ENCODE results near the gene SLC7A1. TPM values are rescaled to one million over a fixed set of nuclear protein-coding genes. Genes with fewer than 3 reads are reported as not detected.

The SLC7A1 gene
- polyA plus RNA-seq, 2 of the 4 experiments (the other 2 are of a cell fraction) = 19.9 to 24.8 TPM

- TF ChIP-seq GATA3 (IDR thresholded peaks at IDR 0.05; ENCODE audit: borderline replicate concordance) = no peak
- no peak for TF ChIP-seq JUNB (IDR thresholded peaks at IDR 0.05)
Observed at GRCh38 chr13:29571876-29572570, 23.5 kb downstream of the SLC7A1 start (continued).

- Histone ChIP-seq H3K4me2 (no peak overlapping the region), H3K4me3 (no peak overlapping the region), H3K4me1 (peaks cover 17% of the 10 kb centered on the region; the same call in 2 of the 3 replicates), H3K27ac (no peak overlapping the region), H3K9me3 (no peaks in the 10 kb centered on the region)
- DNase-seq (ENCODE audit: low read depth in 1 of 2, low spot score in 1 of 2) (no peak), FAIRE-seq (no peak), ATAC-seq (no peak)
- TF ChIP-seq RNF2 (IDR thresholded peaks at IDR 0.05; ENCODE audit: borderline replicate concordance, low read depth) = no peak
- 91% methylated on average over 15 of the region's 15 CpGs for WGBS (ENCODE audit: missing lambda C conversion rate)
- ChIA-PET CTCF (no interaction called here), POLR2A (no interaction called here)
Observed at GRCh38 chr13:29570051-29570654, 25.3 kb downstream of the SLC7A1 start.

DNA sequence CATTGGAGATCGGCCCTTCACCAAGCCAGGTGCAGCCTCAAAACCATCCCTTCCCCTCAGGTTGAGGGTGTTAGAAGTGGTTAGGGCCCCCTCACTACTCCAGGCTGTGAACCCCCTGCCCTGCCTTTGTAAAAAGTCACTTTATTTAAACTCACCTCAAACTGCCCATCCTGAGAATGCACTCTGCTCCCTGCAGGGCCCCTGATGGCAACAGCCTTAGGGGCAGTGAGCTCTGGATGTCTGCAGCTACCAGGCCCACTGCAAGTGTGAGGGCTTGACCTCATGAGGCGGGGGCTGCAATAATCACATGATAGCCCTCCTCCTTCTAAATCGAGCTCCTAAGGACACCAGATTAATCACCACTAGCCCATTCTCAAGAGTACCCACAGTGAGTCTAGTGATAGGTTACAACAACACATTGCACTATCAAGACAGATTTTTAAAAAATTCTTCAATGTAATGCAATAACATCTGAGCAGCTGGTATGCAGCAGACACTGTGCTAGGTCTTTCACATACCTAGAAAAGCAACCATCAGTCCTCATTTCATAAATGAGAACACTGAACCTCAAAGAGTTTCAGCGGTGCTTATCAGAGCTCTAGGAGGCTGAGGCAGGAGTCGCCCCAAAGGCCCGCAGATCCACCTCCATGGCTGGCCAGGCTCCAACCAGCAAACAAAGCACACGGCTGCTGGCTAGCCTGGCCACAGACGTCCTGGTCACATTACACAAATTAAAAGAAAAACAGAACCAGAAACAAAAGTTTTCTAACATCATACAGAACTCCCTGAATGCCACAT, 26.0 kb downstream of the SLC7A1 start:
- no peak for TF ChIP-seq MAFK (IDR thresholded peaks at IDR 0.05; ENCODE audit: partially characterized antibody)
- TF ChIP-seq BHLHE40 (IDR thresholded peaks at IDR 0.05; ENCODE audit: low read depth, low read length) = no peak
- TF ChIP-seq ELK1 (IDR thresholded peaks at IDR 0.05; ENCODE audit: low read depth, low read length) = no peak
- TF ChIP-seq HES2 (IDR thresholded peaks at IDR 0.05) = no peak
- TF ChIP-seq, protein P1, sequence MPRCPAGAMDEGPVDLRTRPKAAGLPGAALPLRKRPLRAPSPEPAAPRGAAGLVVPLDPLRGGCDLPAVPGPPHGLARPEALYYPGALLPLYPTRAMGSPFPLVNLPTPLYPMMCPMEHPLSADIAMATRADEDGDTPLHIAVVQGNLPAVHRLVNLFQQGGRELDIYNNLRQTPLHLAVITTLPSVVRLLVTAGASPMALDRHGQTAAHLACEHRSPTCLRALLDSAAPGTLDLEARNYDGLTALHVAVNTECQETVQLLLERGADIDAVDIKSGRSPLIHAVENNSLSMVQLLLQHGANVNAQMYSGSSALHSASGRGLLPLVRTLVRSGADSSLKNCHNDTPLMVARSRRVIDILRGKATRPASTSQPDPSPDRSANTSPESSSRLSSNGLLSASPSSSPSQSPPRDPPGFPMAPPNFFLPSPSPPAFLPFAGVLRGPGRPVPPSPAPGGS (IDR thresholded peaks at IDR 0.05) = no peak
- TF ChIP-seq JUNB (IDR thresholded peaks at IDR 0.05) = no peak
- no peak for TF ChIP-seq POLR2A (IDR thresholded peaks at IDR 0.05; ENCODE audit: low read length)
- no peak for TF ChIP-seq SREBF2 (IDR thresholded peaks at IDR 0.05)
- TF ChIP-seq MAX (IDR thresholded peaks at IDR 0.05) = no peak
- TF ChIP-seq JUN (IDR thresholded peaks at IDR 0.05) = no peak
- no peak for TF ChIP-seq RCOR1 (IDR thresholded peaks at IDR 0.05; ENCODE audit: low read depth, low read length)
- TF ChIP-seq, protein P2, sequence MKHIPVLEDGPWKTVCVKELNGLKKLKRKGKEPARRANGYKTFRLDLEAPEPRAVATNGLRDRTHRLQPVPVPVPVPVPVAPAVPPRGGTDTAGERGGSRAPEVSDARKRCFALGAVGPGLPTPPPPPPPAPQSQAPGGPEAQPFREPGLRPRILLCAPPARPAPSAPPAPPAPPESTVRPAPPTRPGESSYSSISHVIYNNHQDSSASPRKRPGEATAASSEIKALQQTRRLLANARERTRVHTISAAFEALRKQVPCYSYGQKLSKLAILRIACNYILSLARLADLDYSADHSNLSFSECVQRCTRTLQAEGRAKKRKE (CRISPR knock-in tag; IDR thresholded peaks at IDR 0.05; ENCODE audit: low read depth) = no peak
- no peak for TF ChIP-seq FOXS1 (CRISPR knock-in tag; IDR thresholded peaks at IDR 0.05)
- TF ChIP-seq CEBPB (IDR thresholded peaks at IDR 0.05) = no peak
- TF ChIP-seq KDM1A (IDR thresholded peaks at IDR 0.05; ENCODE audit: low read depth) = no peak
- TF ChIP-seq TP53 (CRISPR knock-in tag; IDR thresholded peaks at IDR 0.05) = no peak
- TF ChIP-seq PHF8 (IDR thresholded peaks at IDR 0.05; ENCODE audit: borderline replicate concordance, low read depth) = no peak
- no peak for TF ChIP-seq RFX5 (IDR thresholded peaks at IDR 0.05)
- DNase-seq (ENCODE audit: low read depth in 1 of 2, low spot score in 1 of 2) = no peak
- Histone ChIP-seq H3K27ac (no peak overlapping the region), H3K4me1 (peaks cover 17% of the 10 kb centered on the region; the same call in 2 of the 3 replicates), H3K4me3 (no peak overlapping the region), H3K4me2 (no peak overlapping the region), H3K9me3 (no peaks in the 10 kb centered on the region)
- WGBS (ENCODE audit: missing lambda C conversion rate) = 70% methylated on average over 6 of the region's 8 CpGs
- ChIA-PET POLR2A (no interaction called here), CTCF (interaction anchor here (2.4 kb wide), 1 partner anchor 27 kb away, joined by 5 read pairs; no protein-coding TSS in a partner anchor)
- ATAC-seq = no peak
- FAIRE-seq = no peak

Data from A549 (cell line).